Activated T-cell treated with anti-CD3 and anti-CD28 coated beads for 1 hour (primary cell): ENCODE measurements around the gene JAKMIP2.
"Not testable (repeated sequence)": the region's sequence is repeated elsewhere in the genome, so short reads cannot be mapped to it uniquely, and the experiment has no call there.

Experiments
- DNase-seq: peaks from one replicate; pipeline ENCODE4 v3.0.0-alpha.2; 2020; ENCODE audit warnings: low read depth

JAKMIP2 gene

GRCh38 chr5:147746986-147747385 lies 35.5 kb downstream of the JAKMIP2 start:
- DNase-seq, result no peak

GRCh38 chr5:147743678-147744374 lies 38.7 kb downstream of the JAKMIP2 start:
- DNase-seq, result no peak

- no peak for DNase-seq
These were observed 39.5 kb downstream of the JAKMIP2 start for GRCh38 chr5:147743012-147743411.

- no peak for DNase-seq
These were observed 40.4 kb downstream of the JAKMIP2 start for GRCh38 chr5:147742151-147742550.

- DNase-seq, result no peak
These were observed 41.7 kb downstream of the JAKMIP2 start for GRCh38 chr5:147740864-147741263.

- no peak for DNase-seq
These were observed 44.6 kb downstream of the JAKMIP2 start for GRCh38 chr5:147737921-147738320.

- no peak for DNase-seq
These were observed 46.9 kb downstream of the JAKMIP2 start for GRCh38 chr5:147735621-147736125.

- DNase-seq, result no peak
These were observed 47.6 kb downstream of the JAKMIP2 start for GRCh38 chr5:147734894-147735293.

GRCh38 chr5:147733075-147733474 lies 49.5 kb downstream of the JAKMIP2 start:
- DNase-seq, result no peak

GRCh38 chr5:147732291-147732883 lies 50.1 kb downstream of the JAKMIP2 start:
- DNase-seq, result no peak

- DNase-seq, result no peak
These were observed 50.9 kb downstream of the JAKMIP2 start for GRCh38 chr5:147731431-147732290.

GRCh38 chr5:147727200-147727599 lies 55.3 kb downstream of the JAKMIP2 start:
- DNase-seq, result no peak

- not testable (repeated sequence) for DNase-seq
These were observed 61.2 kb downstream of the JAKMIP2 start for GRCh38 chr5:147721191-147721960.

- DNase-seq, result no peak
These were observed 68.8 kb downstream of the JAKMIP2 start for GRCh38 chr5:147713550-147714295.

GRCh38 chr5:147712598-147712997 lies 69.9 kb downstream of the JAKMIP2 start:
- no peak for DNase-seq

- no peak for DNase-seq
These were observed 70.5 kb downstream of the JAKMIP2 start for GRCh38 chr5:147712019-147712418.

GRCh38 chr5:147711019-147711418 lies 71.5 kb downstream of the JAKMIP2 start:
- DNase-seq, result no peak

GRCh38 chr5:147708708-147709107 lies 73.8 kb downstream of the JAKMIP2 start:
- no peak for DNase-seq

- no peak for DNase-seq
These were observed 78.0 kb downstream of the JAKMIP2 start for GRCh38 chr5:147704544-147704943.

GRCh38 chr5:147701468-147701867 lies 81.1 kb downstream of the JAKMIP2 start:
- no peak for DNase-seq

GRCh38 chr5:147699496-147700088 lies 82.9 kb downstream of the JAKMIP2 start:
- DNase-seq, result no peak
